ENCODE data around the gene MAPK12. TPM values are rescaled to one million over a fixed set of nuclear protein-coding genes. Genes with fewer than 3 reads are reported as not detected.

Gene MAPK12
- total RNA-seq, 4 donors from 2014 or later, result 1.2 to 37.1 (median 5.4) TPM

GRCh38 chr22:50267591-50268390 lies 6.3 kb upstream of the MAPK12 start:
- Histone ChIP-seq H3K4me1 (peaks cover 7 to 55% (median 27%) of the 10 kb centered on the region in 4 donors), H3K27ac (no peak overlapping the region), H3K9me3 (no peaks in the 10 kb centered on the region), H3K36me3 (no peaks in the 10 kb centered on the region), H3K27me3 (no peaks in the 10 kb centered on the region), H3K4me3 (peak overlapping the region in 2 of 4 donors; percentile 17 to 39)
- peak in 2 of 3 donors; percentile 71 to 83 for DNase-seq
- TF ChIP-seq CTCF (IDR thresholded peaks at IDR 0.05) (peak in 2 of 6 experiments; percentile 24 to 36), POLR2A (IDR thresholded peaks at IDR 0.05) (no peak)

DNA sequence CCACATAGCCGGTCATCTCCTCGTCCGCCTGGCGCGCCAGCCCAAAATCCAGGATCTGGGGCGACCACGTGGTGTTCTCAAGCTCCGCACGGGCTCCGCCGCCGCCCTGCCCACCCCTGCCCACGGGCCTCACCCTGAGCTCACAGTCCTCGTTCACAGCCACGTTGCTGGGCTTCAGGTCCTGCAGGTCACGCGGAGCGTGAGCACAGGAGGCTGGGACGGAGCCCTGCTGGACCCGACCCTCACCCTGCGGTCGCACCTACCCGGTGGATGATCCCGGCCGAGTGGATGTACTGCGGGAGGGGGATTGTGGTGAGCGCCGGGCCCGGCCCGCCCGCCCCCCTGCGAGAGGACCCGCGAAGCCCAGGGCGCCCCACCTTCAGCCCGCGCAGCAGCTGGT lies 5.5 kb upstream of the MAPK12 start:
- Histone ChIP-seq H3K27me3 (peaks cover 0 to 7% of the 10 kb centered on the region in 2 donors), H3K27ac (no peak overlapping the region), H3K4me3 (peak overlapping the region in 2 of 4 donors; percentile 17 to 39), H3K9me3 (no peaks in the 10 kb centered on the region), H3K36me3 (no peaks in the 10 kb centered on the region), H3K4me1 (peaks cover 7 to 57% (median 29%) of the 10 kb centered on the region in 4 donors)
- TF ChIP-seq POLR2A (IDR thresholded peaks at IDR 0.05) (no peak), CTCF (IDR thresholded peaks at IDR 0.05) (no peak)
- no peak for DNase-seq

DNA sequence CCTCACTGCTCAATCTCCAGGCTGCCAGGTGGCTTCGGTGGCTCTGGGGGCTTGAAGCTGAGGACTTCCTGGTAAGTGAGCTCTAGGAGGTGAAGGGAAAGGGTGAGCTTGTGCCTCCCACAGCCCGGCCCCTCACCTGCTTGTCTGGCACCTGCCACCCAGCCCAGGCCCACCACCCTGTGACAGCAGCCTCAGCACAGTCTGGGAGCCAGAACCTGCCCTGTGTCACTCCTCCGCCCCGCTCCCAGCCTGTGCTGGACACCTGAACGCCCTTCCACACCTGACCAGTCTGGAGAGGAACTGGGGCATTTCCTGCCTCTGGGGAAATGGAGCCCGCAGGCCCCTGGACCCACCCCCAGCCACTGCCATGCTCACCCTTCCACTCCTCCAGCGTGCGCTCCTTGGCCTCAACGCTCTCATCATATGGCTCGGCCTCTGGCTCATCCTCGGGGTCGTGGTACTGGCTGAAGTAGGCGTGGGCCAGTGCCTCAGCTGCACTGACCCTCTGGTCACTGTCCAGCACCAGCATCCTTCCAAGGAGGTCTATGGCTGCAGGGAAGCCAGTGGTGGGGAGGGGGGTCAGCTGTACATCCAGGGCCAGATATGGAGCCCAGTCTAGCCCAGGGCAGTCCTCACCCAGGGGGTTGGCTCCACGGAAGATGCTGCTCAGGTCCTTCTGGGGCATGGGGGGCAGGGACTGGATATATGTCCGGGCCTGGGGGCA lies 3.6 kb upstream of the MAPK12 start:
- DNase-seq, result no peak
- H3K4me1 ChIP-seq, result peaks cover 0 to 52% (median 23%) of the 10 kb centered on the region in 4 donors
- H3K27me3 ChIP-seq, result peaks cover 0 to 15% of the 10 kb centered on the region in 2 donors
- H3K27ac ChIP-seq, result no peak overlapping the region
- no peak overlapping the region for H3K4me3 ChIP-seq
- H3K36me3 ChIP-seq, result no peaks in the 10 kb centered on the region
- no peaks in the 10 kb centered on the region for H3K9me3 ChIP-seq
- TF ChIP-seq CTCF (IDR thresholded peaks at IDR 0.05) (no peak), POLR2A (IDR thresholded peaks at IDR 0.05) (no peak)

DNA sequence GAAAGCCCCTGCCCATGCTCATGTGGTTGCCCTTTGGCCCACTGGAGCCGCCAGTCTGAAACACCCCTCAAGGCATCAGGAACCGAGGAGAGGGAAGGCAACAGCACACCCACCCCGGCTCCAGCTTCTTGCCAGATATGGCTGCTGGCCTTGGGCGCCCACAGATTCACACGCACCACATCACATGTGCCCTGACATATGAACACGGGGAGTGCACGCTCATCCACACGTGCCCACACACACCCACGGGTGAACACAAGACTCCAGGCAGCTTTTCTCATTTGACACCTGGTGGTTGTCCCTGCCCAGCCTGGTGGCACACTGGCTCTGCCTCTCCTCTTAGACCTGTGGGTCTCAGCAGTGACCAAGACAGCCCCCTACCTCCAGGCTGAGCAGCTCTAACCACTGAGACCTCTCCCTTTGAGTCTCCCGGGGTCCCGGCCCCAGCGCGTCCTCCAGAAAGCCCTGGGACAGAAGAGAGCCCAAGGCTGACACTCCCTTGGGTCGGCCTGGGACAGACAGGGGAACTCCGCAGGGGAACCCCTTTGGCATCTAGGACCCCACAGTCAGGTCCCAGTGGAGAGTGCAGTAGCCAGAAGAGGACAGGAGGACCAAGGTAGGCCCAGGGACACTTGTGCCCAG lies 2.7 kb upstream of the MAPK12 start:
- no peak for TF ChIP-seq POLR2A (IDR thresholded peaks at IDR 0.05)
- no peak for TF ChIP-seq CTCF (IDR thresholded peaks at IDR 0.05)

GRCh38 chr22:50262973-50263617 lies 1.6 kb upstream of the MAPK12 start:
- H3K4me3 ChIP-seq, result no peak overlapping the region
- no peak for TF ChIP-seq POLR2A (IDR thresholded peaks at IDR 0.05)
- TF ChIP-seq CTCF (IDR thresholded peaks at IDR 0.05), result no peak
- peaks cover 0 to 32% (median 17%) of the 10 kb centered on the region in 4 donors for H3K4me1 ChIP-seq
- H3K27ac ChIP-seq, result no peak overlapping the region
- H3K27me3 ChIP-seq, result peaks cover 0 to 15% of the 10 kb centered on the region in 2 donors
- no peak for DNase-seq
- no peaks in the 10 kb centered on the region for H3K9me3 ChIP-seq
- H3K36me3 ChIP-seq, result no peaks in the 10 kb centered on the region

More for the DNA sequence above, 2.7 kb upstream of the MAPK12 start:
- no peak for DNase-seq
- peaks cover 0 to 44% (median 19%) of the 10 kb centered on the region in 4 donors for H3K4me1 ChIP-seq
- no peak overlapping the region for H3K27ac ChIP-seq
- no peaks in the 10 kb centered on the region for H3K36me3 ChIP-seq
- H3K27me3 ChIP-seq, result peaks cover 0 to 15% of the 10 kb centered on the region in 2 donors
- no peaks in the 10 kb centered on the region for H3K9me3 ChIP-seq
- H3K4me3 ChIP-seq, result no peak overlapping the region

Data from Peyer's patch (tissue), 4 donors.